H54 (cell line): ENCODE measurements around the gene WDR70.

ENCODE experiments used
- DNase-seq: peaks from one replicate; pipeline ENCODE4 v3.0.0; 2011; ENCODE audit warnings: low spot score, mixed read lengths; ENCODE audit not compliant: insufficient read length
- FAIRE-seq: peaks from 3 replicates; lab custom pipeline; 2011; peaks lifted over from hg19 to GRCh38; lab: Jason Lieb, UNC
- POLR2A ChIP-seq: IDR thresholded peaks from 2 replicates; pipeline ENCODE4 v1.6.1; 2011; ENCODE audit warnings: low read depth, mild to moderate bottlenecking, low read length

WDR70 gene

GRCh38 chr5:37738057-37738691 is 359.1 kb downstream of the WDR70 start:
- no peak for TF ChIP-seq POLR2A
- no peak for DNase-seq
- peak; percentile 99 for FAIRE-seq

- no peak for TF ChIP-seq POLR2A
- DNase-seq (no peak), FAIRE-seq (no peak)
Observed at GRCh38 chr5:37738865-37739488, 359.9 kb downstream of the WDR70 start.

GRCh38 chr5:37739817-37740261 is 360.7 kb downstream of the WDR70 start:
- DNase-seq (no peak), FAIRE-seq (peak; percentile 30)
- TF ChIP-seq POLR2A: no peak

- DNase-seq (no peak), FAIRE-seq (peak; percentile 60)
- no peak for TF ChIP-seq POLR2A
Observed at GRCh38 chr5:37740331-37741066, 361.4 kb downstream of the WDR70 start.

GRCh38 chr5:37742111-37742510 is 363.0 kb downstream of the WDR70 start:
- FAIRE-seq (no peak), DNase-seq (no peak)

GRCh38 chr5:37751227-37751626 is 372.1 kb downstream of the WDR70 start:
- no peak for TF ChIP-seq POLR2A
- FAIRE-seq (peak; percentile 95), DNase-seq (no peak)

More at GRCh38 chr5:37742111-37742510, 363.0 kb downstream of the WDR70 start:
- TF ChIP-seq POLR2A: no peak

- no peak for DNase-seq
- no peak for FAIRE-seq
- TF ChIP-seq POLR2A: no peak
Observed at GRCh38 chr5:37754976-37755375, 375.9 kb downstream of the WDR70 start.

- FAIRE-seq (peak; percentile 33), DNase-seq (no peak)
- no peak for TF ChIP-seq POLR2A
Observed at GRCh38 chr5:37755581-37755980, 376.5 kb downstream of the WDR70 start.

GRCh38 chr5:37756248-37756647 is 377.1 kb downstream of the WDR70 start:
- TF ChIP-seq POLR2A: no peak
- peak; percentile 64 for FAIRE-seq
- no peak for DNase-seq

GRCh38 chr5:37757980-37758582 is 379.0 kb downstream of the WDR70 start:
- no peak for DNase-seq
- no peak for TF ChIP-seq POLR2A
- FAIRE-seq: peak; percentile 77

- FAIRE-seq (no peak), DNase-seq (no peak)
- no peak for TF ChIP-seq POLR2A
Observed at GRCh38 chr5:37767251-37767650, 388.1 kb downstream of the WDR70 start.

GRCh38 chr5:37767961-37768360 is 388.8 kb downstream of the WDR70 start:
- no peak for DNase-seq
- no peak for FAIRE-seq
- no peak for TF ChIP-seq POLR2A

- FAIRE-seq (no peak), DNase-seq (no peak)
- no peak for TF ChIP-seq POLR2A
Observed at GRCh38 chr5:37768371-37768770, 389.3 kb downstream of the WDR70 start.

- no peak for DNase-seq
- no peak for TF ChIP-seq POLR2A
Observed at GRCh38 chr5:37769108-37769507, 390.0 kb downstream of the WDR70 start.

More at GRCh38 chr5:37769108-37769507, 390.0 kb downstream of the WDR70 start:
- no peak for FAIRE-seq
